T-helper 1 cell treated with Interleukin-12 subunit alpha and Interleukin-12 subunit beta and Interleukin-4 antibody, amounts not matched to agents 30 μg/mL and 1 μg/mL, for 36 hours (primary cell): ENCODE data around the gene DNAJB6.
"Not testable (repeated sequence)": the region's sequence is repeated elsewhere in the genome, so short reads cannot be mapped to it uniquely, and the experiment has no call there.

Experiments used
- H3K27ac Mint-ChIP-seq: one replicate; pipeline ENCODE4 v1.8.0; 2021; ENCODE audit warnings: mild to moderate bottlenecking, mixed read lengths
- H3K27me3 Mint-ChIP-seq: one replicate; pipeline ENCODE4 v1.8.0; 2021; ENCODE audit warnings: low read depth, mixed read lengths
- H3K36me3 Mint-ChIP-seq: one replicate; pipeline ENCODE4 v1.8.0; 2021; ENCODE audit warnings: low read depth, mixed read lengths
- H3K4me1 Mint-ChIP-seq: one replicate; pipeline ENCODE4 v1.8.0; 2021; ENCODE audit warnings: low read depth, mixed read lengths
- H3K4me3 Mint-ChIP-seq: one replicate; pipeline ENCODE4 v1.8.0; 2021; ENCODE audit warnings: mild to moderate bottlenecking, moderate library complexity, mixed read lengths
- H3K9me3 Mint-ChIP-seq: one replicate; pipeline ENCODE4 v1.8.0; 2021; ENCODE audit warnings: mixed read lengths

Gene DNAJB6

GRCh38 chr7:157445956-157446295 lies 109.1 kb downstream of the DNAJB6 start:
- H3K4me3 Mint-ChIP-seq, result no peak overlapping the region
- H3K27ac Mint-ChIP-seq, result no peak overlapping the region
- H3K27me3 Mint-ChIP-seq, result peaks cover 6% of the 10 kb centered on the region
- H3K36me3 Mint-ChIP-seq, result no peaks in the 10 kb centered on the region
- peaks cover 3% of the 10 kb centered on the region for H3K9me3 Mint-ChIP-seq
- no peaks in the 10 kb centered on the region for H3K4me1 Mint-ChIP-seq

GRCh38 chr7:157446322-157446721 lies 109.5 kb downstream of the DNAJB6 start:
- H3K4me3 Mint-ChIP-seq, result no peak overlapping the region
- no peaks in the 10 kb centered on the region for H3K4me1 Mint-ChIP-seq
- H3K9me3 Mint-ChIP-seq, result peaks cover 3% of the 10 kb centered on the region
- H3K27ac Mint-ChIP-seq, result no peak overlapping the region
- peaks cover 10% of the 10 kb centered on the region for H3K27me3 Mint-ChIP-seq
- H3K36me3 Mint-ChIP-seq, result no peaks in the 10 kb centered on the region

GRCh38 chr7:157454003-157454402 lies 117.2 kb downstream of the DNAJB6 start:
- not testable (repeated sequence) for H3K4me1 Mint-ChIP-seq, H3K36me3 Mint-ChIP-seq, H3K4me3 Mint-ChIP-seq, H3K27ac Mint-ChIP-seq
- Mint-ChIP-seq H3K9me3 (peaks cover 13% of the 10 kb centered on the region), H3K27me3 (peaks cover 60% of the 10 kb centered on the region)

GRCh38 chr7:157457355-157458253 lies 120.8 kb downstream of the DNAJB6 start:
- Mint-ChIP-seq H3K4me3 (no peak overlapping the region), H3K27me3 (peaks cover 49% of the 10 kb centered on the region), H3K4me1 (peaks cover 6% of the 10 kb centered on the region), H3K36me3 (no peaks in the 10 kb centered on the region), H3K9me3 (peaks cover 10% of the 10 kb centered on the region), H3K27ac (no peak overlapping the region)

- Mint-ChIP-seq H3K36me3 (no peaks in the 10 kb centered on the region), H3K4me3 (no peak overlapping the region), H3K9me3 (peaks cover 10% of the 10 kb centered on the region), H3K27me3 (peaks cover 46% of the 10 kb centered on the region), H3K4me1 (peaks cover 9% of the 10 kb centered on the region), H3K27ac (no peak overlapping the region)
These were observed 121.4 kb downstream of the DNAJB6 start for GRCh38 chr7:157458254-157458633.

GRCh38 chr7:157459966-157460365 lies 123.2 kb downstream of the DNAJB6 start:
- Mint-ChIP-seq H3K9me3 (peaks cover 6% of the 10 kb centered on the region), H3K27ac (no peak overlapping the region), H3K36me3 (no peaks in the 10 kb centered on the region), H3K27me3 (peaks cover 47% of the 10 kb centered on the region), H3K4me3 (no peak overlapping the region), H3K4me1 (peaks cover 13% of the 10 kb centered on the region)

GRCh38 chr7:157460721-157461120 lies 123.9 kb downstream of the DNAJB6 start:
- no peak overlapping the region for H3K4me3 Mint-ChIP-seq
- H3K9me3 Mint-ChIP-seq, result peaks cover 2% of the 10 kb centered on the region
- peaks cover 44% of the 10 kb centered on the region for H3K27me3 Mint-ChIP-seq
- no peak overlapping the region for H3K27ac Mint-ChIP-seq
- H3K4me1 Mint-ChIP-seq, result peaks cover 13% of the 10 kb centered on the region
- H3K36me3 Mint-ChIP-seq, result no peaks in the 10 kb centered on the region

- Mint-ChIP-seq H3K27me3 (peaks cover 43% of the 10 kb centered on the region), H3K27ac (no peak overlapping the region), H3K4me1 (peaks cover 13% of the 10 kb centered on the region), H3K36me3 (no peaks in the 10 kb centered on the region), H3K9me3 (no peaks in the 10 kb centered on the region), H3K4me3 (no peak overlapping the region)
These were observed 125.0 kb downstream of the DNAJB6 start for GRCh38 chr7:157461573-157462418.

GRCh38 chr7:157462419-157462771 lies 125.6 kb downstream of the DNAJB6 start:
- Mint-ChIP-seq H3K27me3 (peaks cover 37% of the 10 kb centered on the region), H3K4me1 (peaks cover 13% of the 10 kb centered on the region), H3K4me3 (no peak overlapping the region), H3K9me3 (no peaks in the 10 kb centered on the region), H3K27ac (no peak overlapping the region), H3K36me3 (no peaks in the 10 kb centered on the region)

GRCh38 chr7:157462840-157463239 lies 126.0 kb downstream of the DNAJB6 start:
- Mint-ChIP-seq H3K27me3 (peaks cover 33% of the 10 kb centered on the region), H3K9me3 (no peaks in the 10 kb centered on the region), H3K4me1 (peaks cover 13% of the 10 kb centered on the region), H3K36me3 (peaks cover 2% of the 10 kb centered on the region), H3K4me3 (no peak overlapping the region), H3K27ac (peak overlapping the region; percentile 38)

- H3K9me3 Mint-ChIP-seq, result no peaks in the 10 kb centered on the region
- H3K27me3 Mint-ChIP-seq, result peaks cover 30% of the 10 kb centered on the region
- no peak overlapping the region for H3K27ac Mint-ChIP-seq
- no peak overlapping the region for H3K4me3 Mint-ChIP-seq
- peaks cover 13% of the 10 kb centered on the region for H3K4me1 Mint-ChIP-seq
- H3K36me3 Mint-ChIP-seq, result peaks cover 2% of the 10 kb centered on the region
These were observed 126.4 kb downstream of the DNAJB6 start for GRCh38 chr7:157463245-157463644.

- peaks cover 2% of the 10 kb centered on the region for H3K36me3 Mint-ChIP-seq
- no peaks in the 10 kb centered on the region for H3K9me3 Mint-ChIP-seq
- H3K4me3 Mint-ChIP-seq, result no peak overlapping the region
- peak overlapping the region; percentile 26 for H3K27ac Mint-ChIP-seq
- peaks cover 24% of the 10 kb centered on the region for H3K27me3 Mint-ChIP-seq
- peaks cover 13% of the 10 kb centered on the region for H3K4me1 Mint-ChIP-seq
These were observed 127.5 kb downstream of the DNAJB6 start for GRCh38 chr7:157464111-157464970.

GRCh38 chr7:157464971-157465886 lies 128.4 kb downstream of the DNAJB6 start:
- Mint-ChIP-seq H3K36me3 (peaks cover 2% of the 10 kb centered on the region), H3K27ac (no peak overlapping the region), H3K27me3 (peaks cover 22% of the 10 kb centered on the region), H3K9me3 (no peaks in the 10 kb centered on the region), H3K4me3 (no peak overlapping the region), H3K4me1 (peaks cover 13% of the 10 kb centered on the region)
